Smooth muscle cell (in vitro differentiated cells): Measurements from ENCODE around the gene FGF14. TPM values are rescaled to one million over a fixed set of nuclear protein-coding genes. Genes with fewer than 3 reads are reported as not detected.

Experiments
- DNase-seq: peaks from one replicate; lab custom pipeline; 2025; ENCODE audit not compliant: unreplicated experiment; lab: John Stamatoyannopoulos, UW
- H2AFZ ChIP-seq: fragments of 200-600 bp; sonication (generic); 2 replicates; pipeline ENCODE4 v1.6.0; 2016; ENCODE audit warnings: antibody characterized with exemption, low read depth, mild to moderate bottlenecking
- H3F3A ChIP-seq: fragments of 200-600 bp; sonication (generic); 2 replicates; pipeline ENCODE4 v1.6.0; 2017; ENCODE audit warnings: antibody characterized with exemption, low read depth
- H3K27ac ChIP-seq: fragments of 200-600 bp; sonication (generic); 2 replicates; pipeline ENCODE4 v1.5.1; 2016; ENCODE audit warnings: low read depth, mild to moderate bottlenecking
- H3K27me3 ChIP-seq: fragments of 200-600 bp; sonication (generic); 2 replicates; pipeline ENCODE4 v1.6.1; 2016; ENCODE audit warnings: low read depth, mild to moderate bottlenecking
- H3K36me3 ChIP-seq: fragments of 200-600 bp; sonication (generic); 2 replicates; pipeline ENCODE4 v1.5.1; 2016; ENCODE audit warnings: low read depth
- H3K4me1 ChIP-seq: fragments of 200-600 bp; sonication (generic); 2 replicates; pipeline ENCODE4 v1.5.1; 2016; ENCODE audit warnings: low read depth
- H3K4me2 ChIP-seq: fragments of 200-600 bp; sonication (generic); 2 replicates; pipeline ENCODE4 v1.6.0; 2016; ENCODE audit warnings: mild to moderate bottlenecking
- H3K4me3 ChIP-seq: fragments of 200-600 bp; sonication (generic); 2 replicates; pipeline ENCODE4 v1.5.1; 2016; ENCODE audit warnings: mild to moderate bottlenecking
- H3K79me2 ChIP-seq: fragments of 200-600 bp; sonication (generic); 2 replicates; pipeline ENCODE4 v1.6.0; 2016; ENCODE audit warnings: low read depth, mild to moderate bottlenecking
- H3K9ac ChIP-seq: fragments of 200-600 bp; sonication (generic); 2 replicates; pipeline ENCODE4 v1.6.0; 2016; ENCODE audit warnings: low read depth
- H3K9me3 ChIP-seq: fragments of 200-600 bp; sonication (generic); replicated peaks from 2 replicates; pipeline ENCODE4 v1.5.1; 2016; ENCODE audit warnings: low read depth
- H4K20me1 ChIP-seq: fragments of 200-600 bp; sonication (generic); 2 replicates; pipeline ENCODE4 v1.6.0; 2016; ENCODE audit warnings: low read depth
- CTCF ChIP-seq: fragments of 200-600 bp; sonication (generic); IDR thresholded peaks from 2 replicates; pipeline ENCODE4 v1.5.1; 2017; ENCODE audit warnings: borderline replicate concordance, mild to moderate bottlenecking, antibody characterized with exemption; ENCODE audit not compliant: insufficient read depth, poor library complexity, severe bottlenecking
- WGBS: methylation state at CpG from one replicate; pipeline ENCODE4 v1.1.7; 2016; ENCODE audit warnings: low lambda C conversion rate; 5-methylcytosine and 5-hydroxymethylcytosine counted together
- polyA plus RNA-seq: library from polyadenylated mRNA; unstranded; fragments of >200 nt; fragmentation: Nextera tagmentation; extraction: Ambion mirVana; gene quantifications from 2 replicates; pipeline ENCODE4 v1.2.1, GENCODE V29; 2016
- total RNA-seq: library from RNA; depleted of rRNA; stranded (reverse); fragments of >200 nt; gene quantifications from 2 replicates; pipeline ENCODE4 v1.2.3, GENCODE V29; 2014

FGF14 gene
- total and polyA plus RNA-seq, 2 experiments from 2014 or later = 0.23 TPM; not detected in 1

GRCh38 chr13:102035969-102036368 is 365.9 kb downstream of the FGF14 start:
- H3K27me3 ChIP-seq = peaks cover 4% of the 10 kb centered on the region
- no peak for DNase-seq
- no peak overlapping the region for H3K9ac ChIP-seq
- H4K20me1 ChIP-seq = no peaks in the 10 kb centered on the region
- no peak overlapping the region for H3K4me3 ChIP-seq
- no peak overlapping the region for H3K27ac ChIP-seq
- no peaks in the 10 kb centered on the region for H3K36me3 ChIP-seq
- H2AFZ ChIP-seq = no peak overlapping the region
- TF ChIP-seq CTCF = no peak
- peaks cover 9% of the 10 kb centered on the region for H3K4me1 ChIP-seq
- H3F3A ChIP-seq = no peaks in the 10 kb centered on the region
- no peaks in the 10 kb centered on the region for H3K79me2 ChIP-seq
- no peaks in the 10 kb centered on the region for H3K9me3 ChIP-seq
- no peak overlapping the region for H3K4me2 ChIP-seq

GRCh38 chr13:102033857-102034331 is 368.0 kb downstream of the FGF14 start:
- H3F3A ChIP-seq = no peaks in the 10 kb centered on the region
- H4K20me1 ChIP-seq = no peaks in the 10 kb centered on the region
- H3K36me3 ChIP-seq = no peaks in the 10 kb centered on the region
- TF ChIP-seq CTCF = no peak
- H3K27ac ChIP-seq = no peak overlapping the region
- H3K9me3 ChIP-seq = no peaks in the 10 kb centered on the region
- H3K4me1 ChIP-seq = peaks cover 9% of the 10 kb centered on the region
- no peak overlapping the region for H3K9ac ChIP-seq
- 88% methylated on average over 5 of the region's 5 CpGs for WGBS
- H2AFZ ChIP-seq = no peak overlapping the region
- H3K79me2 ChIP-seq = no peaks in the 10 kb centered on the region
- no peak overlapping the region for H3K4me2 ChIP-seq
- no peak overlapping the region for H3K4me3 ChIP-seq
- DNase-seq = no peak
- H3K27me3 ChIP-seq = no peaks in the 10 kb centered on the region

- Histone ChIP-seq H3K4me3 (no peak overlapping the region), H4K20me1 (no peaks in the 10 kb centered on the region), H3K27me3 (no peaks in the 10 kb centered on the region), H3K9me3 (no peaks in the 10 kb centered on the region), H3K27ac (no peak overlapping the region), H3F3A (no peaks in the 10 kb centered on the region), H3K79me2 (no peaks in the 10 kb centered on the region), H2AFZ (no peak overlapping the region), H3K36me3 (no peaks in the 10 kb centered on the region), H3K9ac (no peak overlapping the region), H3K4me1 (peaks cover 9% of the 10 kb centered on the region), H3K4me2 (no peak overlapping the region)
- 89% methylated on average over 7 of the region's 7 CpGs for WGBS
- DNase-seq = no peak
- no peak for TF ChIP-seq CTCF
These were observed 368.5 kb downstream of the FGF14 start for GRCh38 chr13:102033386-102033785.

GRCh38 chr13:102028868-102029267 is 373.0 kb downstream of the FGF14 start:
- Histone ChIP-seq H3K36me3 (no peaks in the 10 kb centered on the region), H3K9ac (no peak overlapping the region), H3K27ac (no peak overlapping the region), H3K9me3 (no peaks in the 10 kb centered on the region), H3K79me2 (no peaks in the 10 kb centered on the region), H3K4me2 (no peak overlapping the region), H3K4me3 (no peak overlapping the region), H3F3A (no peaks in the 10 kb centered on the region), H4K20me1 (no peaks in the 10 kb centered on the region), H3K4me1 (peaks cover 5% of the 10 kb centered on the region), H3K27me3 (no peaks in the 10 kb centered on the region), H2AFZ (no peak overlapping the region)
- no peak for TF ChIP-seq CTCF
- 81% methylated on average over 5 of the region's 5 CpGs for WGBS
- DNase-seq = no peak
